Measurements from ENCODE around the gene BLACAT1.

Gene BLACAT1

GRCh38 chr1:205453466-205453865 is 2.4 kb downstream of the BLACAT1 start:
- DNase-seq = no peak

GRCh38 chr1:205452933-205453332 is 2.9 kb downstream of the BLACAT1 start:
- DNase-seq = no peak

GRCh38 chr1:205452364-205452763 is 3.5 kb downstream of the BLACAT1 start:
- DNase-seq = no peak

- no peak for DNase-seq
Observed at GRCh38 chr1:205451759-205452164, 4.1 kb downstream of the BLACAT1 start.

GRCh38 chr1:205451202-205451601 is 4.6 kb downstream of the BLACAT1 start:
- no peak for DNase-seq

GRCh38 chr1:205450448-205450847 is 5.4 kb downstream of the BLACAT1 start:
- no peak for DNase-seq

- DNase-seq = no peak
Observed at GRCh38 chr1:205449750-205450443, 5.9 kb downstream of the BLACAT1 start.

- DNase-seq = no peak
Observed at GRCh38 chr1:205449254-205449749, 6.5 kb downstream of the BLACAT1 start.

GRCh38 chr1:205448540-205449253 is 7.1 kb downstream of the BLACAT1 start:
- no peak for DNase-seq

- DNase-seq = no peak
Observed at GRCh38 chr1:205447457-205448341, 8.1 kb downstream of the BLACAT1 start.

GRCh38 chr1:205446828-205447227 is 9.0 kb downstream of the BLACAT1 start:
- DNase-seq = no peak

GRCh38 chr1:205445646-205445935 is 10.3 kb downstream of the BLACAT1 start:
- DNase-seq = no peak

- DNase-seq = no peak
Observed at GRCh38 chr1:205444931-205445645, 10.8 kb downstream of the BLACAT1 start.

GRCh38 chr1:205444300-205444930 is 11.4 kb downstream of the BLACAT1 start:
- no peak for DNase-seq

GRCh38 chr1:205443585-205444299 is 12.1 kb downstream of the BLACAT1 start:
- DNase-seq = no peak

GRCh38 chr1:205442051-205442725 is 13.7 kb downstream of the BLACAT1 start:
- no peak for DNase-seq

- no peak for DNase-seq
Observed at GRCh38 chr1:205441716-205442050, 14.2 kb downstream of the BLACAT1 start.

GRCh38 chr1:205441318-205441633 is 14.6 kb downstream of the BLACAT1 start:
- no peak for DNase-seq

- DNase-seq = peak; percentile 73
Observed at GRCh38 chr1:205440476-205441317, 15.1 kb downstream of the BLACAT1 start.

GRCh38 chr1:205440121-205440475 is 15.7 kb downstream of the BLACAT1 start:
- DNase-seq = no peak

Data from CD4-positive, alpha-beta T cell treated with Interleukin-17A for 1 hour (primary cell).